Cortex of kidney (tissue), 1 donor: Measurements from ENCODE around the gene RANBP3L.
"Not testable (repeated sequence)": the region's sequence is repeated elsewhere in the genome, so short reads cannot be mapped to it uniquely, and the experiment has no call there.

Experiments
- DNase-seq: peaks from one replicate; lab custom pipeline; 2025; lab: John Stamatoyannopoulos, UW

Gene RANBP3L

DNA sequence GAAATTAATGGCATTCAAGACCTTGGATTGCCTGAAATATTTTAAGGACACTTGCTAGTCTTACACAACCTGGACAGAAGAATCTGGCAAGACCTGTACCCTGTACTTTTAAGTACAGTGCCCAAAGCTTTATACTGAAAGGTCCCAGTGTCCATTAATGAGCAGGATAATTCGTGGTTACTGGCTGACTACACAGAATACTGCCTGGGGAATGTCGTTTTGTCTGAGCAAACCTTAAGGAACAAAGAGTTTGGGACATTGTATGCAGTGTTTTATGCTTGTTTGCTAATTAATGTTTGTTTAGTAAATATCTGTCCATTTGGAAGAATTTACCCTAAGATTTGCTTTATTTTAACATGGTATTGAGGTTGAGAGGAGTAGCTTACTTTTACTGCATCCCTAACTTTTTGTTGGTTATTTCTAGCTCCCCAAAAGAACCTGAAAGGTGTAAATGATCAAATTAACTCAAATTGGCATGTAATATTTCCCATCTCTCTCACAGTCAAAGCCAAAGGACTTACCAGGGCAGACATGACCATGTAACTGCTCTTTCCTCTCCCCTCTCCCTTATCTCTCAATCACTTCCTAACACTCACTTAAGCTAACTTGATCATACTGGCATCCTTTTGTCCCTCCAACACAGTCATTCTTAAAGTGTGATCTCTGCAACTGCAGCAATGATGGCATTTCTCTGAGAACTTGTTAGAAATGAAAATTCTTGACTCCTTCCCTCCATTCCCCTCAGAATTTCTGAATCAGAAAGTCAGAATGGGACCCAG, 15.7 kb downstream of the RANBP3L start:
- DNase-seq, result no peak

DNA sequence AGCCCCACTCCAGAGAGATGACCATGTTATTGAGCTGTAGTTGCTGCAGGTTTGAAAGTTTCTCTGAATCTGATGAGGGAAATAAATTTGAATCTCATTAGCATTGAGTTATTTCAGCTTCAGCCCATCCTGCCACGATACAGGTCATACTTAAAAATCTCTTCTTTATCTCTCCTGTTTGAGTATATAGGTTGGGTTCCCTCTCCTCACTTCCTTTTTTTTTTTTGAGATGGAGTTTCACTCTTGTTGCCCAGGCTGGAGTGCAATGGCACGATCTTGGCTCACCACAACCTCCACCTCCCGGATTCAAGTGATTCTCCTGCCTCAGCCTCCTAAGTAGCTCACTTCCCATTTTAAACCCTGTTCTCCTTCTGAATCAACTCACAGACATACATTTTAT, 17.9 kb downstream of the RANBP3L start:
- DNase-seq, result not testable (repeated sequence)

DNA sequence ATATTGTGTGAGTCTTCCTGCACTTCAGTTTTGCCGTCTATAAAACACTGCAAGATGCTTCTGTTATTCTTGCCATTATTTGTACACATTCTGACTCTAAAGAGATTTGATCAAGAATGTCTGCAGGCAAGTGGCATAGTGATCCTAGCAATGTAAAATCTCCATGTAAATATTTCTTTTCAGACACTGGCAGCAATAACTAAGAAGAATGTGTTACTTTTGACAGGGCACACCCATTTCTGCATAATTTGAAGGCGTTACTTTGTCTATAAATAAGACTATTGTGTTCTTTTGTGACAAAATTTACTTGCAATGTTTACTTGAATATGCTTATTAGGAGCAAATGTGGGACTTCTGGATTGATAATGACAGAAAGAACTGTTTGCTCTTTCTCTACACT, 20.1 kb downstream of the RANBP3L start:
- DNase-seq, result no peak

DNA sequence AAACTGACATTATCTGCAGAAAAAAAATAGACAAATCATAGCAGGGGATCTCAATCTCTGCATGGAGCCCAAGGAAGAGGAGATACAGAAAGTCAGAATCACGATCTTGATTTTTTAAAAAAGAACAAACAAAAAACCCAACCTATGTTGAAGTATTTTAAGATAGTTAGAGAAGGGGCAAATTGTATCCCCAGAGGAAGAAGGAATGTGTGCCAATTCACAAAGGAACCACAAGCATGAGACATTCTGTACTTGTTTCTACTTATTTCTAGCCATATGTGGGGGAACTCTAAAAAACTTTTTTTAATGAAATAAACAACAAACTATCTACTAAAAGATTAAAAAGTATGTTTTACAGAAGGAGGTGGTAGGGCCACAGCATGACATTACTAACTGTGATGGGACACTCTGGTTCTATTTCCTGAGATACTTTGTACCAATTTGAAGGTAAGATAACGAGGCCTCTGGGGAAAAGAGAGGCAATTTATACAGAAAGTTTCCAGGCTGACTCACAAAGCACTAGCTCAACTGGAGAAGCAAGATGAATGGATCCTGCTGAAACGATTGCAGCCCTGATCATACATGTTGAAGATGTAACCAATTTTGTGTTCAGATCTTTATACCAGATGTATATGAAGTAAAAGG, 22.5 kb downstream of the RANBP3L start:
- no peak for DNase-seq

DNA sequence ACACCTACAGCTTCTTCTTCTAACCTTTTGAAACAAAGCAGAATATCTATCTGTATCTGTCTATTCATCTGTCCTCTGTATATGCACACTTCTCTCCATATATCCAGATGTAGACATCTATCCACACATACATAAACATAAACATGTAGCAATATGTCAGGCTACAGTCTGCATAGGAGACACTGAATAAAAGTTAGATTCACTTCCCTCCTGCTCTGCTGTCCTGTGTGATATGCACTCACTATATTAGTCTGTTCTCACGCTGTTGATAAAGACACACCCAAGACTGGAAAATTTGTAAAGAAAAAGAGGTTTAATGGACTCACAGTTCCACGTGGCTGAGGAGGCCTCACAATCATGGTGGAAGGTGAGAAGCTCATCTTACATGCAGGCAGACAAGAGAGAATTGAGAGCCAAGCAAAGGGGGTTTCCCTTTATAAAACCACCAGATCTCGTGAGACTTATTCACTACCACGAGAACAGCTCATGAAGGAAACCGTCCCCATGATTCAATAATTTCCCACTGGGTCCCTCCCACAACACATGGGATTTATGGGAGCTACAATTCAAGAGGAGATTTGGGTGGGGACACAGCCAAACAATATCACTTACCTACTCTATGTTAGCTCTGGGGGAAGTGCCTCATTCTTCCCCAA, 24.1 kb downstream of the RANBP3L start:
- no peak for DNase-seq

DNA sequence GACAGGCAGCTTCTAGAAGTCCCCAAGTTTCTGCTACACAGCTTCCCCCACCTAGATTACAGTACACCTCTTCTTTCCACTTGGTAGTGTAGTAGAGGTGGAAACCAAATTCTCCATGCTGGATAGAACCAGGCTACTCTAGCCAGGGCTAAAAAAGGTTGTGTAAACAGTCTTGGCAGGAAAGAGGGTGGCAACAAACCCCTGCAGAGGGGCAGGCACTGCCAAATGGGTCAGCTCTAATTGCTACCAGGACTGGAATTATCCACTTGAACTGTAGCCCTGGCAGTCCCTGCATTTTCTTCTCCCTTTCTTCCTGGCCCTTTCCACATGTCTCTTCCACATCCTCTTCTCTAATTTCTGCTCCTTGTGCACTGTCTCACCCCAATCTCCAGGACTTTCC, 24.8 kb downstream of the RANBP3L start:
- no peak for DNase-seq

DNA sequence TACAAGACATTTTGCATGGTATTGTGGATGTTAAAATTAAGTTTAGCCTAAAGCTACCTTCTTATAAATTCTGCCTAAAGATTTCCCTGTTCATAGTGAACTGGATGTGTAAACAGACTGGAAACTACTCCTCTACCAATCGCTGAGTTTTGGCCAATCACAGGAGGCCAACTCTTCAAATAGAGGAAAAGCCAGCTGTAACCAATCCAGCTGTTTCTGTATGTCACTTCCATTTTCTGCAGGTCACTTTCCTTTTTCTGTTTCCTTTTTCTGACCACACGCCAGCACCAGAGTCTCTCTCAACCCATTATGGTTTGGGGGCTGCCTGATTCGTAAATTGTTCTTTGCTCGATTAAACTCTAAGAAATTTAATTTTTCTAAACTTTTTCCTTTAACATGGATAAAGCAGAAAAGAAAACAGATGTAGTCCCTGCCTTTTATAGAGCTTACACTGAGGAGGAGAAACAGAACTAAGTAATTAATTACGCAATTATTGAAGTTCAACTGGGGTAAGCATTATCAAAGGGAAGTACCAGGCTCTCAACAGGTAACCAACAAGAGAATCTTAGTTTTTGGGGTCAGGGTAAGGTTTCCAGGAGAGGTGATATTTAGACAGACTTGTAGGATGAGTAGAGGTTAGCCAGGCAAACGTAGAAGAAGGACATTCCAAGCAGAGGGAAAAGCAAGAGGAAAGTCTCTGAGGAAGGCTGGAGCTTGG, 27.7 kb downstream of the RANBP3L start:
- DNase-seq, result no peak

DNA sequence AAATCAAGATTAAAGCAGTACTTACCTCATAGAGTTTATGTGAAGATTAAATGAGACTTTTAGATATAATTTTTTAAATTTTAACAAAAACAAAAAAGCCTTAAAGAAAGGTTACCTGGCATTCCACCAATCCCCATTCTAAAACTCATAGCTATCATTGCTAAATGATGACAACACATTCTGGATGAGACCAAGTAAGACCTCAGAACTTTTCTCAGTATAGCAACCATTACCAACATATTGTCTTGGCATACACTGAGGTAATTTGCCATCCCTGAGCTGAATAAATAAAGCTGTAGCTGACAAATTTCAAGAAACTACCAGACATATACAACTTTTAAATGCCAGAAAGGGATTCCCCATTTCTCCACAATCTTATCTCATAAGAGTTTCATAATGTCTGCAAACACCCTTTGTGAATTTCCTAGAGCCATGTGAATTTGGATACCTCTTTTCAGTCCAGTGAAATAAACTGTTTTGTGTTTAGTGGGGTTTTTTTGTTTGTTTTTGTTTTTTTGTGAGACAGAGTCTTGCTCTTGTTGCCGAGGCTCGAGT, 29.5 kb downstream of the RANBP3L start:
- DNase-seq, result no peak

DNA sequence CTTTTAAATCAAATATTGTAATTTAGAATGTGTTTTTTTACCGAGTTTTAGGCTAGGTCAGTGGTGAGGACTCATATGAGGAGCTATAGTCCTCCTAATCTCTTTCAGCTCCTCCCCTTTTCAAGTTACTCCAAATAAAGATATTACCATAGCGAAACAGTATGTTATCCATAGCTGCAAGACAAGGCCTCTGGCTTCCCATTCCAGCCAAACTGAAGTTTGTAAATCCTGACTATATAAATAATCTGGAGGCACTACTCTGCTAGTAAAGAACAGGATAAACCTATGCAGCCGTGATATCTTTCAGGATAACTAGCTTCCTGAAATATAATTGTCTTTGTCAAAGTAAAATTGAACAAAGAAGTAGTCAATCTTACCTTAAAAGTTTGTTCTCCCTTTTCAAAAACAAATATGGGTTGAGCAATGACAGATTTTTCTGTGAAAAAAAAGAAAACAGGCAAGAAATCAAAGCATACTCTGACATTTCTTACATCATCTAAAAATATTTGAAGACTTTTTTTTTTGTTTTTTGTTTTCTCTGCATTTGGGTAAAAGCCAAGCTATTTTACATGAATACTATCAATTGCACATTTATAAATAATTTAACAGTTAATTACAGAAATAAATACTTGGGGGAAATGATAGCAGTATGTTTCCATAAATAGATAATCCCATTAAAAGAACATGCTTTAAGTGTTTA, 30.7 kb downstream of the RANBP3L start:
- DNase-seq, result no peak

DNA sequence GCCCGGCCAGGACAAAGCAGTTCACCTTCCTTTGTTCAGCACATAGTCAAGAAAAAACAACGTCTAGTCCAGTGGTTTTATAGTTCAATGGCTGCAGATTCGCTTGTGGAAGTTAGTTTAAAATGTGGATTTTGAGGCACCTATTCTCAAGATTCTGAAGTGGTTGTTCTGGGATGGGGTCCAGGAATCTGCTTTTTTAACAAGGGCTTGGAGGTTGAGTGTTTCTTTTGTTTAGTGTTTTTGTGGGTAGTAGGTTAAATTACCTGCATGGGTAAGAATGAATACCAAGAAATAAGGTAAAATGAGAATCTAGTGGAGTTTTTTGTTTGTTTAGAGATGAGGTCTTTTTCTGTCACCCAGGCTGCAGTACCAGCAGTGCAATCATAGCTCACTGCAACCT, 31.5 kb downstream of the RANBP3L start:
- no peak for DNase-seq

DNA sequence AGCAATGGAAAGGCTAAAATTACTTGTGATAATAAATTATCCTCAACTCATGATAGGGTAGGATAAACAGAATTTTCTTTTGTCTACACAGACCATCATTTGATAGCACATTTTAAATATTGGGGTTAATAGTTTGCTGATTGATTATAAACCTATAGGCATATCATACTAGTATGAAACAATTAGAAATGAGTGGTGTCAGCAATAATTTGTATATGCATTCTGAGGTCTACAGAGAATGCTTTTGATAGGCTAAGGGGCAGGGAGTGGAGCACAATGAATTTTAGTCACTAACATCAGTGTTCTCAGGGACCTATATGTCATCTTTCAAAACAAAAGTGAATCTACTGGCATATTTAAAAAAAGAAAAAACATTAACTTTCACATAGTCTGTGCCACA, 32.2 kb downstream of the RANBP3L start:
- no peak for DNase-seq

DNA sequence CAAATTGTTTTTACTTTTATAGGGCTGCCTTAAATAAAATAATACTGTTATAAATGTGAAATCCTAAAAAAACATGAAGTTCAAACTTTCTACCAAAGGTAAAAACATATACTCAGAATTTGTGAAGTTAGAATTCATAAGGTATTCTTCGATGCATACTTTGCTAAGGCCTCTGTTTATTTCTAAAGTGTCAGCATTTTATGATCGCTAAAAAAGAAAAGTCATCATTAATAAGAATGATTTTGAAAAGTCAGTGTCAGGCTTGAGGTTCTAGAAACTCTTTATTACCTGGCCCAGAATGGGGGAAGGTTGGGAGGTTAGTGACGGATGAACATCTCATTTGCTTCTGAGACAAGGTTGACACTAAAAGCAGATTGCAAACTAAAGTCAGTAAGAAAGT, 33.8 kb downstream of the RANBP3L start:
- DNase-seq, result no peak

DNA sequence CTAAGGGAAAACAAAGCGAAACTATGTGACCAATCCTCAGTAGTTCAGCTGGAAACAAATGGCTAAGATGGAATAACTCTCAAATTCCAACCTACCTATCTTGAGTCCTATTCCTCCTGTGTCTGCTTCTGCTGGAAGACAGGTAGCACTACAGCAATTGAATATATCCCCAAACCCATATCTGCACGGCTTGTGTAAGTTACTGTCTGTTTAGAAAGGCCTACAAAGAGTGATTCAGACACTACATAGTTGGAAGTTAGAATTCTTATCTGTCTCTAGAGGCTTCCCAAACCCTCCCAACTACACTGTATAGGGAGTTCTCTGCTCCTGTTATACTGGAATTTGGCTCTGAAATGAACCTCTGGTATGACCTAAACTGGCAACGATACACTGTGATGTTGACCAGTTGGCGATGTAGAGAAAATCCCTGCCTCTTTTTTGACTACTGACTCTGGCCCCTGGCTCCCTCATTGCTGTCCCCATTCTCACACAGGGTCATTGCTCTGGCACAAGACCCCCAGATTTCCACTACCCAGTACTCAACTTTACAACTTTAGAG, 37.4 kb downstream of the RANBP3L start:
- no peak for DNase-seq

DNA sequence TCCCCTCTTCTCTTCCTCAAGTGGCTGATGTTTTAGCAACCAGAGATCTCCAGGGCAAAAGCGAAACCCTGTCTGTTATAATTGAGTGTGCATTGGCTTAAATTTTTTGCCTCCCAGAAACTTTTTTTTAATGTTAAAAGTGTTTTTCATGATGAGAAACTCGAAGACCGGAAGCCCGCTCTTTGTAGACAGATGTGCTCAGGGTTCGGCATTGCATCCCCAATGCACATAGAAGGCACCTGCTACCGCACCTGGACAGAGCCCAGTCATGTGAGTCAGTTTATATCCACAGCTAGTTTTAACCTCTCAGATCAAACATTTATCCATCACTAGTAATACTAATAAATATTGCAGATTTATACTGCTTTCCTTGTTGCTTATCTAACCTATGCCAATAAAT, 40.5 kb downstream of the RANBP3L start:
- DNase-seq, result no peak

DNA sequence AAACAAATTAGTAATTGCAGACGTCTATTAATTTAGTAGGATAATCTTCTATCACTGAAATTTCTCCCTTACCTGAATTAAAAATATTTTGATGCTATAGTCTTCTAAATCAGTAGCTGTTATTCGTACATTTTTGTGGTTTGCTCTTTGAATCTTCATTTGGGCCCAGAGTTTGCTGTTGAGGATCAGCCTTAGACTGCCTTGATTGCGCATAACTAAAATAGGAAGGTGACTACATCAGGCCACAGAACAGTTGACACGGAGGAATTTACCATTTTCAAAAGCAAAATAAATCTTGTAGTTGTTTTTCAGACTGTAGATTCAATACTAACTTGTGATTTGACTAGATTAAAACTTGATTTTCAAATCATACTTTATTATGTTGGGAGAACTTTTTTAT, 48.1 kb downstream of the RANBP3L start:
- no peak for DNase-seq

DNA sequence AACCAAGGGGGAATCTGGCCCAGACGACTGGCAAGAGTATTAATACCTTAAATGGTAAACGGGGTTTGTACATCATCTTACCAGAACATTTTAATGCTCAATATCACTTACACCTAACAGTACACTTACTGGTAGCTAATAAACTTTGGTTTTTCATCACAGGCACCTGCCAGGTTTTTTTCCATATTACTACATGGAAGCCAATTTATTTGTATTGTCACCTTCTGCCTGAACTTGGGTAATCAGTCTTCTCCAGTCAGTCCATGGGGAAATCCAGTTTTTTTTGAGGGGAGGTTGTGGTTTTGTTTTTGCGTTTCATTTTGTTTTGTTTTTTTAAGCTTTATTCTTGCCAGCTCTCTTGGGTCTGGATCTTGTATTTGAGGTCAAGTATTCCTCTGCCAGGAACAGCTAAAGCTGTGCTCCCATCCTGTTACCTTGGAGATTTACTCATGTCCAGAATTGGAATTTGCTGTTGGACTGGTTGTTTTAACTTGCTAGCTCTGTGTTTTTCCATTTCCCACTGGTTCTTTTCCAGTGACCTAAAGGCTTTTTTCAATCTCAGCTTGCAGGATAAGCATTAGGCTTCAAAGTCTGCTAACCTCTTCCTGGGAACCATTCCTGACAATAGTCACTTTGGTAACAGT, 48.9 kb downstream of the RANBP3L start:
- DNase-seq, result no peak

DNA sequence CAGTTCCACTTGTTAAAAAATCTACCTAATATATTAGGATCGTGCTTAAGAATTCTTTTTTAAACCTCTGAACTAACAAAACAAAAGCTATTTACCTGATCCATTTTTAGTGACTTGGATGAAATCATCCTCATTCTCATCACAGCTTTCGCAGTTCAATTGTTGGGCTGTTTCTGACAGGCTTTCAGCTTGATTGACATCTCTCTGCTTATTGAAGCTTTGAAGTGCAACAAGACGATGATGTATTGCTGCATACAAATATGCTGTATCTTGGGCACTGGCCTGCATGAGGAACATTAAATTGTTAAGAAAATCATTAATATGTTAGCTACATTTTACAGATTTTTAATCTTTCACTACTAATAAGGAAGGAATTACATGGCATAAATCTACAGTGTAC, 50.5 kb downstream of the RANBP3L start:
- no peak for DNase-seq

DNA sequence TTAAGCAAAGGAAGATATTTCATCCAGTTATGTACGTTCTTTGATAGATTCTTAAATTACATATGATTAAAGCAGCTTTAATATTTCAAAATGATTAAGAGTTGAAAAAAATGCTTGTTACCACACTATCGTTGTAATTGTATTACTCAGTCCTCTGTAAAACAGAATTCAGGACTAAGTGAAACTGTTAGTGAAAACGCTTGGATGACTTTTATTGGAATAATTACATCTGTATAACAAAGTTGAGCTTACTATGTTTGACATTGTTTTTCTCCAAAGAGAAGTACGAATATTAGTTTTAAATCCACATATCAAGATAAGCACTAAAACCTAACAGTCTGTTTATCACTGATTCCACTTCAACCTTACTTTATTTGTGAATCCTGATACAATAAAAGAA, 51.3 kb downstream of the RANBP3L start:
- no peak for DNase-seq

DNA sequence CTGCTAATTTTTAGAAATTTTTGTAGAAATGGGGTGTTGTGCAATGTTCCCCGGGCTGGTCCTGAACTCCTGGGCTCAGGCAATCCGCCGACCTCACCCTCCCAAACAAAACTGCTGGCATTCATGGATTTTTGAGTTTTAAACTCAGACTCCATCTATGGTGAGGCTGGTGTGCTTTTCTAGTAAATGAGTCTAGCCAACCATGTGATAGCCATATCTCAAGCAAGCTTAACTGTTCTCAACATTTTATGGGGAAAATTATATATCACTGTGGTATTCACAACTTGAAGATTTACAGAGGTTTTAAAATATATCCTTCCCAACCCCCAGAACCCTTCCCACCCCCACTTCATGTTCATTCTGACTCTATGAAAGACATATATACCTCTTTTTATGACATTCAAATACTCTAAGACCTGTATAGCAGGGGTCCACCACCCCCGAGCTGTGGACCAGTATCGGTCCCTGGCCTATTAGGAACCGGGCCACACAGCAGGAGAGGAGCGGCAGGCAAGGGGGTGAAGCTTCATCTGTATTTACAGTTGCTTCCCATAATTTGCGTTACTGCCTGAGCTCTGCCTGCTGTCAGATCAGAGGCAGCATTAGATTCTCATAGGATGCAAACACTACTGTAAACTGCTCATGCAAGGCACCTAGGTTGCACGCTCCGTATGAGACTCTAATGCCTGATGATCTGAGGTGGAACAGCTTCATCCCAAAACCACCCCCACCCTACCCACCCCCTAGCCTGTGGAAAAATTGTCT, 55.5 kb downstream of the RANBP3L start:
- DNase-seq, result no peak

DNA sequence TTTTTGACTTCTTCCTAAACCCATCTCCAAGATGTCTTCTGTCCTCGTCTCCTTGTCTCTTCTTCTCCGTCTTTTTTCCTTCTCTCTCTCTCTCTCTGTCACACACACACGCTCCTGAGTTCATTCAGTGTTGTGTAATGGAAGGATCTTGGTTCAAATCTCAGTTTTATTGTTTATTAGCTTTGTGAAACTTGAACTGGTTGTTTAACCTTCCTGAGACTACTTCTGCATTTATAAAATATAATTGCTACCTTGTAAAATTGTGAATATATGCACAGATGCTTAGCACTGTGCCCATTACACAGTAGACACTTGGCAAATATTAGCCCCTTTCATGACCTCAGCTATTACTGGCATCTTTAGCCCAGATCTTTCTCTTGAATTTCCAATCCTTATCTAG, 57.6 kb downstream of the RANBP3L start:
- no peak for DNase-seq
